HepG2 (cell line): ENCODE results near the gene ARHGAP25. TPM values are rescaled to one million over a fixed set of nuclear protein-coding genes. Genes with fewer than 3 reads are reported as not detected.

ENCODE experiments used
- DMTF1 ChIP-seq: sonication (generic); formaldehyde crosslinking; IDR thresholded peaks from 2 replicates; pipeline ENCODE4 v1.4.0; 2020; ENCODE audit warnings: mild to moderate bottlenecking, missing genetic modification reagents
- EZH2 ChIP-seq: conservative IDR thresholded peaks from 2 replicates; pipeline ENCODE4 v1.6.1; 2012; ENCODE audit warnings: mild to moderate bottlenecking, low read depth, low read length, moderate library complexity
- FOSL1 ChIP-seq: sonication (generic); formaldehyde crosslinking; IDR thresholded peaks from 2 replicates; pipeline ENCODE4 v1.9.0; 2021; ENCODE audit warnings: missing genetic modification reagents, borderline replicate concordance
- GATA4 ChIP-seq: sonication (generic); IDR thresholded peaks from 2 replicates; pipeline ENCODE4 v1.6.1; 2016; ENCODE audit warnings: antibody characterized with exemption, low read depth, borderline replicate concordance
- HNRNPUL1 ChIP-seq: fragments of 200-400 bp; formaldehyde crosslinking; IDR thresholded peaks from 2 replicates; pipeline ENCODE4 v1.6.1; 2017; ENCODE audit warnings: low read depth, mild to moderate bottlenecking, low read length, moderate library complexity
- KAT8 ChIP-seq: IDR thresholded peaks from 2 replicates; pipeline ENCODE4 v1.6.1; 2016; ENCODE audit warnings: missing genetic modification reagents, missing compliant biosample characterization
- MIER3 ChIP-seq: IDR thresholded peaks from 2 replicates; pipeline ENCODE4 v1.6.1; 2016; ENCODE audit warnings: missing compliant biosample characterization, borderline replicate concordance
- NFYB ChIP-seq: sonication (generic); formaldehyde crosslinking; IDR thresholded peaks from 2 replicates; pipeline ENCODE4 v1.4.0; 2020; ENCODE audit warnings: missing genetic modification reagents
- PAX8 ChIP-seq: sonication (generic); formaldehyde crosslinking; IDR thresholded peaks from 2 replicates; pipeline ENCODE4 v1.8.0; 2022; ENCODE audit warnings: mild to moderate bottlenecking, missing genetic modification reagents, borderline replicate concordance
- PHF5A ChIP-seq: IDR thresholded peaks from one replicate; pipeline ENCODE4 v1.6.1; 2018; ENCODE audit warnings: low read depth, missing genetic modification reagents; ENCODE audit not compliant: unreplicated experiment
- SIX1 ChIP-seq: sonication (generic); formaldehyde crosslinking; IDR thresholded peaks from 2 replicates; pipeline ENCODE4 v1.4.0; 2020; ENCODE audit warnings: missing genetic modification reagents, borderline replicate concordance
- TERF1 ChIP-seq: sonication (generic); formaldehyde crosslinking; IDR thresholded peaks from 2 replicates; pipeline ENCODE4 v1.8.0; 2022; ENCODE audit warnings: mild to moderate bottlenecking, missing genetic modification reagents, moderate library complexity
- ZFAT ChIP-seq: sonication (generic); formaldehyde crosslinking; conservative IDR thresholded peaks from 2 replicates; pipeline ENCODE4 v1.8.1; 2023; ENCODE audit warnings: missing genetic modification reagents, inconsistent platforms
- ZMYM3 ChIP-seq: sonication (generic); formaldehyde crosslinking; IDR thresholded peaks from 2 replicates; pipeline ENCODE4 v1.5.1; 2020; ENCODE audit warnings: mild to moderate bottlenecking, missing genetic modification reagents
- ZNF441 ChIP-seq: sonication (generic); formaldehyde crosslinking; IDR thresholded peaks from 2 replicates; pipeline ENCODE4 v1.7.0; 2021; ENCODE audit warnings: missing genetic modification reagents, borderline replicate concordance
- ZNF460 ChIP-seq: sonication (generic); formaldehyde crosslinking; IDR thresholded peaks from 2 replicates; pipeline ENCODE4 v1.5.1; 2020; ENCODE audit warnings: missing genetic modification reagents, mild to moderate bottlenecking, borderline replicate concordance
- ZNF552 ChIP-seq: sonication (generic); formaldehyde crosslinking; IDR thresholded peaks from 2 replicates; pipeline ENCODE4 v1.9.0; 2022; ENCODE audit warnings: missing genetic modification reagents, mild to moderate bottlenecking, borderline replicate concordance
- ZNF607 ChIP-seq: sonication (generic); formaldehyde crosslinking; IDR thresholded peaks from 2 replicates; pipeline ENCODE4 v1.5.1; 2020; ENCODE audit warnings: missing genetic modification reagents, mild to moderate bottlenecking, borderline replicate concordance
- ZNF644 ChIP-seq: IDR thresholded peaks from 2 replicates; pipeline ENCODE4 v1.6.1; 2016; ENCODE audit warnings: low read depth
- polyA plus RNA-seq, 8 experiments: library from polyadenylated mRNA; depleted of rRNA in 3 of 8; stranded (reverse) in 7 of 8; unstranded in 1 of 8; fragments of >200 nt; fragmentation: Illumina TruSeq in 4 of 8; extraction: Trizol in 4 of 8; gene quantifications; 2 replicates each; pipeline versions ENCODE4 v1.2.1 to v1.2.3, GENCODE V29; 2011 to 2016; ENCODE audit warnings: low read depth in 4 of 8, missing spikeins in 1 of 8, mixed read lengths in 1 of 8; ENCODE audit not compliant: insufficient read depth in 1 of 8
- total RNA-seq, 5 experiments: library from RNA; depleted of rRNA; stranded (reverse); fragments of >200 nt; fragmentation: Illumina TruSeq; extraction: Trizol; gene quantifications; 2 replicates each; pipeline ENCODE4 v1.2.3, GENCODE V29; 2016; ENCODE audit warnings: low read depth in 1 of 5
- TF ChIP-seq, protein P1 (sequence below): IDR thresholded peaks from 2 replicates; pipeline ENCODE4 v1.6.1; 2012; ENCODE audit warnings: inconsistent platforms
- TF ChIP-seq, protein P2 (sequence below): sonication (generic); formaldehyde crosslinking; IDR thresholded peaks from 2 replicates; pipeline ENCODE4 v1.4.0; 2020; ENCODE audit warnings: missing genetic modification reagents, mild to moderate bottlenecking, borderline replicate concordance

The ARHGAP25 gene
- total and polyA plus RNA-seq, 2 of the 13 experiments (the other 11 are each of a cell fraction or from before 2014, with no cell fraction given) = not detected

- no peak for TF ChIP-seq ZFAT (CRISPR knock-in tag)
- peak; percentile 40 for TF ChIP-seq PHF5A (CRISPR knock-in tag)
- TF ChIP-seq, protein P1, sequence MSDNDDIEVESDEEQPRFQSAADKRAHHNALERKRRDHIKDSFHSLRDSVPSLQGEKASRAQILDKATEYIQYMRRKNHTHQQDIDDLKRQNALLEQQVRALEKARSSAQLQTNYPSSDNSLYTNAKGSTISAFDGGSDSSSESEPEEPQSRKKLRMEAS = no peak
- TF ChIP-seq, protein P2, sequence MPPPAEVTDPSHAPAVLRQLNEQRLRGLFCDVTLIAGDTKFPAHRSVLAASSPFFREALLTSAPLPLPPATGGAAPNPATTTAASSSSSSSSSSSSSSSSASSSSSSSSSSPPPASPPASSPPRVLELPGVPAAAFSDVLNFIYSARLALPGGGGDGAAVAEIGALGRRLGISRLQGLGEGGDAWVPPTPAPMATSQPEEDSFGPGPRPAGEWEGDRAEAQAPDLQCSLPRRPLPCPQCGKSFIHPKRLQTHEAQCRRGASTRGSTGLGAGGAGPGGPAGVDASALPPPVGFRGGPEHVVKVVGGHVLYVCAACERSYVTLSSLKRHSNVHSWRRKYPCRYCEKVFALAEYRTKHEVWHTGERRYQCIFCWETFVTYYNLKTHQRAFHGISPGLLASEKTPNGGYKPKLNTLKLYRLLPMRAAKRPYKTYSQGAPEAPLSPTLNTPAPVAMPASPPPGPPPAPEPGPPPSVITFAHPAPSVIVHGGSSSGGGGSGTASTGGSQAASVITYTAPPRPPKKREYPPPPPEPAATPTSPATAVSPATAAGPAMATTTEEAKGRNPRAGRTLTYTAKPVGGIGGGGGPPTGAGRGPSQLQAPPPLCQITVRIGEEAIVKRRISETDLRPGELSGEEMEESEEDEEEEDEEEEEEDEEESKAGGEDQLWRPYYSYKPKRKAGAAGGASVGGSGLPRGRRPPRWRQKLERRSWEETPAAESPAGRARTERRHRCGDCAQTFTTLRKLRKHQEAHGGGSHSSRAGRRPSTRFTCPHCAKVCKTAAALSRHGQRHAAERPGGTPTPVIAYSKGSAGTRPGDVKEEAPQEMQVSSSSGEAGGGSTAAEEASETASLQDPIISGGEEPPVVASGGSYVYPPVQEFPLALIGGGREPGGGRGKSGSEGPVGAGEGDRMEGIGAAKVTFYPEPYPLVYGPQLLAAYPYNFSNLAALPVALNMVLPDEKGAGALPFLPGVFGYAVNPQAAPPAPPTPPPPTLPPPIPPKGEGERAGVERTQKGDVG (CRISPR knock-in tag) = no peak
- no peak for TF ChIP-seq PAX8
- peak; percentile 38; the same call in 1 of the 2 replicates for TF ChIP-seq NFYB (CRISPR knock-in tag)
- TF ChIP-seq SIX1 (CRISPR knock-in tag) = 0 out of 2 replicates have a peak, but pooled peaks have one; percentile 27
- no peak for TF ChIP-seq ZNF460 (CRISPR knock-in tag)
- no peak for TF ChIP-seq EZH2
- TF ChIP-seq ZMYM3 (CRISPR knock-in tag) = no peak
- TF ChIP-seq ZNF644 (CRISPR knock-in tag) = 0 out of 2 replicates have a peak, but pooled peaks have one; percentile 61
- TF ChIP-seq ZNF552 (CRISPR knock-in tag) = no peak
- 0 out of 2 replicates have a peak, but pooled peaks have one; percentile 56 for TF ChIP-seq MIER3 (CRISPR knock-in tag)
- no peak for TF ChIP-seq ZNF607
- no peak for TF ChIP-seq GATA4
- no peak for TF ChIP-seq FOSL1
- TF ChIP-seq TERF1 = no peak
- TF ChIP-seq ZNF441 (CRISPR knock-in tag) = no peak
- TF ChIP-seq HNRNPUL1 = no peak
- TF ChIP-seq KAT8 (CRISPR knock-in tag) = no peak
- TF ChIP-seq DMTF1 (CRISPR knock-in tag) = no peak
These were observed 17.1 kb downstream of the ARHGAP25 start (continued) for GRCh38 chr2:68751397-68752339.
